ENCODE results near the gene BTBD1.

DNA sequence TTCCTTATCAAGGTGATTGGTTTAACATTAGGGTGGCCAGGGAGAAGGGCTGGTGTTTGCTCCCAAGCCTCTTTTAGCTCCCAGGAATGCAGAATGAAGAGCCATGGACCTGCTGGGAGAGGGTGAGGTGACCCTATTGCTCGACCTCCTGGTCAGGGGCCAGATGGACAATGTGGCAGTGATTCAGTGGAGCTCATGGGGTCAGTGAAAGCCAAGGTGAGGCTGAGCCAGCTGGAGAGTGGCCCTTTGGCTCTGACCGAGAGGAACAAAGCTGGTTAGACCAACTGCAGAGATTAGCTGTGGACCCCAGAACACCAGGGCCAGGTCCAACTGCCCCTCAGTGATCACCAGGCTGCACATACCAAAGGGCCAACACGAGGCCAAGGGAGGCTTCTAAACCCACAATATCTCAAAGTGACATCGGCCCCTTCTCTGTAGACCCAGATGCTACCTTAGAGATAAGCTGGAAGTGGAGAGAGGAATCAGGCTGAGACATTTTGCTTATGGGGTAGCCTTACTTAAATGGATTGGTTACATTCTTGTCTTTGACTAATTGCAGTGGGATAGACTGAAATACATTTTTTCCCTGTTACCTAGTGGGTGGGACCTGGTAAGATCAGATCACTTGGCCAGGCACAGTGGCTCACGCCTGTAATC lies 15.8 kb upstream of the BTBD1 start:
- TF ChIP-seq, protein P1, sequence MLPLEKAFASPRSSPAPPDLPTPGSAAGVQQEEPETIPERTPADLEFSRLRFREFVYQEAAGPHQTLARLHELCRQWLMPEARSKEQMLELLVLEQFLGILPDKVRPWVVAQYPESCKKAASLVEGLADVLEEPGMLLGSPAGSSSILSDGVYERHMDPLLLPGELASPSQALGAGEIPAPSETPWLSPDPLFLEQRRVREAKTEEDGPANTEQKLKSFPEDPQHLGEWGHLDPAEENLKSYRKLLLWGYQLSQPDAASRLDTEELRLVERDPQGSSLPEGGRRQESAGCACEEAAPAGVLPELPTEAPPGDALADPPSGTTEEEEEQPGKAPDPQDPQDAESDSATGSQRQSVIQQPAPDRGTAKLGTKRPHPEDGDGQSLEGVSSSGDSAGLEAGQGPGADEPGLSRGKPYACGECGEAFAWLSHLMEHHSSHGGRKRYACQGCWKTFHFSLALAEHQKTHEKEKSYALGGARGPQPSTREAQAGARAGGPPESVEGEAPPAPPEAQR (tag by site-specific recombination; IDR thresholded peaks at IDR 0.05), result no peak
- TF ChIP-seq, protein P2, sequence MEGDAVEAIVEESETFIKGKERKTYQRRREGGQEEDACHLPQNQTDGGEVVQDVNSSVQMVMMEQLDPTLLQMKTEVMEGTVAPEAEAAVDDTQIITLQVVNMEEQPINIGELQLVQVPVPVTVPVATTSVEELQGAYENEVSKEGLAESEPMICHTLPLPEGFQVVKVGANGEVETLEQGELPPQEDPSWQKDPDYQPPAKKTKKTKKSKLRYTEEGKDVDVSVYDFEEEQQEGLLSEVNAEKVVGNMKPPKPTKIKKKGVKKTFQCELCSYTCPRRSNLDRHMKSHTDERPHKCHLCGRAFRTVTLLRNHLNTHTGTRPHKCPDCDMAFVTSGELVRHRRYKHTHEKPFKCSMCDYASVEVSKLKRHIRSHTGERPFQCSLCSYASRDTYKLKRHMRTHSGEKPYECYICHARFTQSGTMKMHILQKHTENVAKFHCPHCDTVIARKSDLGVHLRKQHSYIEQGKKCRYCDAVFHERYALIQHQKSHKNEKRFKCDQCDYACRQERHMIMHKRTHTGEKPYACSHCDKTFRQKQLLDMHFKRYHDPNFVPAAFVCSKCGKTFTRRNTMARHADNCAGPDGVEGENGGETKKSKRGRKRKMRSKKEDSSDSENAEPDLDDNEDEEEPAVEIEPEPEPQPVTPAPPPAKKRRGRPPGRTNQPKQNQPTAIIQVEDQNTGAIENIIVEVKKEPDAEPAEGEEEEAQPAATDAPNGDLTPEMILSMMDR (tag by site-specific recombination; IDR thresholded peaks at IDR 0.05), result no peak
- TF ChIP-seq, protein P3, sequence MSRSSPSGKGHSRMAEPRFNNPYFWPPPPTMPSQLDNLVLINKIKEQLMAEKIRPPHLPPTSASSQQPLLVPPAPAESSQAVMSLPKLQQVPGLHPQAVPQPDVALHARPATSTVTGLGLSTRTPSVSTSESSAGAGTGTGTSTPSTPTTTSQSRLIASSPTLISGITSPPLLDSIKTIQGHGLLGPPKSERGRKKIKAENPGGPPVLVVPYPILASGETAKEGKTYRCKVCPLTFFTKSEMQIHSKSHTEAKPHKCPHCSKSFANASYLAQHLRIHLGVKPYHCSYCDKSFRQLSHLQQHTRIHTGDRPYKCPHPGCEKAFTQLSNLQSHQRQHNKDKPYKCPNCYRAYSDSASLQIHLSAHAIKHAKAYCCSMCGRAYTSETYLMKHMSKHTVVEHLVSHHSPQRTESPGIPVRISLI (tag by site-specific recombination; IDR thresholded peaks at IDR 0.05), result no peak
- TF ChIP-seq ZBTB1 (tag by site-specific recombination; IDR thresholded peaks at IDR 0.05) (no peak), ZNF404 (tag by site-specific recombination; IDR thresholded peaks at IDR 0.05) (no peak), KLF9 (tag by site-specific recombination; IDR thresholded peaks at IDR 0.05; ENCODE audit: low read depth) (no peak), ZBTB7A (tag by site-specific recombination; IDR thresholded peaks at IDR 0.05; ENCODE audit: low read depth) (no peak), ZNF76 (tag by site-specific recombination; IDR thresholded peaks at IDR 0.05; ENCODE audit: borderline replicate concordance, low read depth) (no peak), ZNF184 (tag by site-specific recombination; IDR thresholded peaks at IDR 0.05) (no peak), ZNF473 (tag by site-specific recombination; IDR thresholded peaks at IDR 0.05) (no peak)

Data from HEK293 (cell line).